ENCODE results near the gene MLIP. TPM values are rescaled to one million over a fixed set of nuclear protein-coding genes. Genes with fewer than 3 reads are reported as not detected.

Gene MLIP
- total RNA-seq, 1 donor from 2014 or later = not detected

- Mint-ChIP-seq H3K9me3 (ENCODE audit: unreplicated experiment) (no peaks in the 10 kb centered on the region), H3K27ac (ENCODE audit: unreplicated experiment) (no peak overlapping the region), H3K4me1 (ENCODE audit: unreplicated experiment) (peaks cover 23% of the 10 kb centered on the region), H3K27me3 (ENCODE audit: unreplicated experiment) (no peaks in the 10 kb centered on the region), H3K4me3 (ENCODE audit: unreplicated experiment) (no peak overlapping the region), H3K36me3 (ENCODE audit: unreplicated experiment) (no peaks in the 10 kb centered on the region)
- no peak for DNase-seq (ENCODE audit: extremely low spot score, unreplicated experiment)
- TF ChIP-seq CTCF (IDR thresholded peaks at IDR 0.05) = no peak
These were observed 28.0 kb upstream of the MLIP start for GRCh38 chr6:54083287-54083686.

GRCh38 chr6:54084231-54084630, 27.0 kb upstream of the MLIP start:
- H3K27me3 Mint-ChIP-seq (ENCODE audit: unreplicated experiment) = no peaks in the 10 kb centered on the region
- peaks cover 23% of the 10 kb centered on the region for H3K4me1 Mint-ChIP-seq (ENCODE audit: unreplicated experiment)
- H3K27ac Mint-ChIP-seq (ENCODE audit: unreplicated experiment) = no peak overlapping the region
- TF ChIP-seq CTCF (IDR thresholded peaks at IDR 0.05) = no peak
- H3K36me3 Mint-ChIP-seq (ENCODE audit: unreplicated experiment) = no peaks in the 10 kb centered on the region
- no peaks in the 10 kb centered on the region for H3K9me3 Mint-ChIP-seq (ENCODE audit: unreplicated experiment)
- no peak overlapping the region for H3K4me3 Mint-ChIP-seq (ENCODE audit: unreplicated experiment)
- no peak for DNase-seq (ENCODE audit: extremely low spot score, unreplicated experiment)

GRCh38 chr6:54085047-54085446, 26.2 kb upstream of the MLIP start:
- H3K27ac Mint-ChIP-seq (ENCODE audit: unreplicated experiment) = no peak overlapping the region
- no peak for TF ChIP-seq CTCF (IDR thresholded peaks at IDR 0.05)
- DNase-seq (ENCODE audit: extremely low spot score, unreplicated experiment) = no peak
- H3K4me1 Mint-ChIP-seq (ENCODE audit: unreplicated experiment) = peaks cover 23% of the 10 kb centered on the region
- H3K36me3 Mint-ChIP-seq (ENCODE audit: unreplicated experiment) = no peaks in the 10 kb centered on the region
- H3K9me3 Mint-ChIP-seq (ENCODE audit: unreplicated experiment) = no peaks in the 10 kb centered on the region
- H3K27me3 Mint-ChIP-seq (ENCODE audit: unreplicated experiment) = no peaks in the 10 kb centered on the region
- H3K4me3 Mint-ChIP-seq (ENCODE audit: unreplicated experiment) = no peak overlapping the region

- H3K36me3 Mint-ChIP-seq (ENCODE audit: unreplicated experiment) = no peaks in the 10 kb centered on the region
- no peaks in the 10 kb centered on the region for H3K27me3 Mint-ChIP-seq (ENCODE audit: unreplicated experiment)
- TF ChIP-seq CTCF (IDR thresholded peaks at IDR 0.05) = no peak
- no peaks in the 10 kb centered on the region for H3K9me3 Mint-ChIP-seq (ENCODE audit: unreplicated experiment)
- H3K4me1 Mint-ChIP-seq (ENCODE audit: unreplicated experiment) = peaks cover 23% of the 10 kb centered on the region
- H3K27ac Mint-ChIP-seq (ENCODE audit: unreplicated experiment) = peak overlapping the region; percentile 16
- no peak for DNase-seq (ENCODE audit: extremely low spot score, unreplicated experiment)
- H3K4me3 Mint-ChIP-seq (ENCODE audit: unreplicated experiment) = no peak overlapping the region
These were observed 25.7 kb upstream of the MLIP start for GRCh38 chr6:54085541-54085940.

- no peak overlapping the region for H3K4me3 Mint-ChIP-seq (ENCODE audit: unreplicated experiment)
- peaks cover 23% of the 10 kb centered on the region for H3K4me1 Mint-ChIP-seq (ENCODE audit: unreplicated experiment)
- no peaks in the 10 kb centered on the region for H3K9me3 Mint-ChIP-seq (ENCODE audit: unreplicated experiment)
- H3K27me3 Mint-ChIP-seq (ENCODE audit: unreplicated experiment) = no peaks in the 10 kb centered on the region
- DNase-seq (ENCODE audit: extremely low spot score, unreplicated experiment) = no peak
- no peak for TF ChIP-seq CTCF (IDR thresholded peaks at IDR 0.05)
- no peaks in the 10 kb centered on the region for H3K36me3 Mint-ChIP-seq (ENCODE audit: unreplicated experiment)
- no peak overlapping the region for H3K27ac Mint-ChIP-seq (ENCODE audit: unreplicated experiment)
These were observed 24.8 kb upstream of the MLIP start for GRCh38 chr6:54086439-54086838.
